SU-DHL-6 (cell line): Measurements from ENCODE around the gene RNF150.

Source experiments
- H2AFZ ChIP-seq: fragments of 200-600 bp; sonication (generic); 2 replicates; pipeline ENCODE4 v1.6.1; 2014; ENCODE audit warnings: low read depth, mild to moderate bottlenecking, moderate library complexity, mixed read lengths, antibody characterized with exemption, low read length; ENCODE audit not compliant: severe bottlenecking
- H3F3A ChIP-seq: fragments of 200-600 bp; shearing (Covaris generic); 2 replicates; pipeline ENCODE4 v1.6.0; 2016; ENCODE audit warnings: antibody characterized with exemption, mild to moderate bottlenecking; ENCODE audit not compliant: insufficient read depth
- H3K27ac ChIP-seq: fragments of 200-600 bp; sonication (generic); 2 replicates; pipeline ENCODE4 v1.5.1; 2016; ENCODE audit warnings: low read depth, mild to moderate bottlenecking, low read length, moderate library complexity, mixed read lengths
- H3K27me3 ChIP-seq: fragments of 200-600 bp; sonication (generic), shearing (Covaris generic); 2 replicates; pipeline ENCODE4 v1.6.0; 2014; ENCODE audit warnings: mild to moderate bottlenecking, low read length
- H3K36me3 ChIP-seq: fragments of 200-600 bp; sonication (generic); 2 replicates; pipeline ENCODE4 v1.6.1; 2014; ENCODE audit warnings: mild to moderate bottlenecking, low read length, mixed read lengths
- H3K4me2 ChIP-seq: fragments of 300-600, 200-600 bp; shearing (Covaris generic), sonication (generic); 2 replicates; pipeline ENCODE4 v1.6.0; 2014; ENCODE audit warnings: low read length, low read depth, mild to moderate bottlenecking; ENCODE audit not compliant: poor library complexity, severe bottlenecking
- H3K4me3 ChIP-seq: fragments of 200-600 bp; sonication (generic); 2 replicates; pipeline ENCODE4 v1.5.1; 2014; ENCODE audit warnings: antibody characterized with exemption, low read length, mild to moderate bottlenecking, mixed read lengths; ENCODE audit not compliant: insufficient read depth, poor library complexity, severe bottlenecking
- H3K79me2 ChIP-seq: fragments of 200-600 bp; sonication (generic); 2 replicates; pipeline ENCODE4 v1.6.1; 2014; ENCODE audit warnings: mild to moderate bottlenecking, low read length, moderate library complexity; ENCODE audit not compliant: insufficient read depth
- H3K9ac ChIP-seq: fragments of 200-600 bp; sonication (generic); 2 replicates; pipeline ENCODE4 v1.7.0; 2014; ENCODE audit warnings: mild to moderate bottlenecking, low read length
- H3K9me2 ChIP-seq: fragments of 200-600 bp; sonication (generic); replicated peaks from 2 replicates; pipeline ENCODE4 v1.6.1; 2014; ENCODE audit warnings: low read length; ENCODE audit not compliant: insufficient read depth
- H3K9me3 ChIP-seq: fragments of 200-600 bp; sonication (generic); 2 replicates; pipeline ENCODE4 v1.6.1; 2014; ENCODE audit warnings: low read length, mixed read lengths; ENCODE audit not compliant: insufficient read depth
- H4K20me1 ChIP-seq: fragments of 200-600 bp; sonication (generic); 2 replicates; pipeline ENCODE4 v1.6.1; 2014; ENCODE audit warnings: low read depth, mild to moderate bottlenecking, antibody characterized with exemption, low read length, moderate library complexity, mixed read lengths
- EZH2phosphoT487 ChIP-seq: fragments of 200-600 bp; sonication (generic), shearing (Covaris generic); conservative IDR thresholded peaks from 2 replicates; pipeline ENCODE4 v1.6.1; 2018; ENCODE audit warnings: mild to moderate bottlenecking, antibody characterized with exemption, low read length, moderate library complexity, mixed read lengths
- TF ChIP-seq, protein P1 (sequence below): fragments of 200-600 bp; sonication (generic); IDR thresholded peaks from one replicate; pipeline ENCODE4 v1.5.1; 2017; ENCODE audit warnings: antibody characterized with exemption, mild to moderate bottlenecking, low read length, moderate library complexity; ENCODE audit not compliant: insufficient read depth, poor library complexity, severe bottlenecking

The RNF150 gene

DNA sequence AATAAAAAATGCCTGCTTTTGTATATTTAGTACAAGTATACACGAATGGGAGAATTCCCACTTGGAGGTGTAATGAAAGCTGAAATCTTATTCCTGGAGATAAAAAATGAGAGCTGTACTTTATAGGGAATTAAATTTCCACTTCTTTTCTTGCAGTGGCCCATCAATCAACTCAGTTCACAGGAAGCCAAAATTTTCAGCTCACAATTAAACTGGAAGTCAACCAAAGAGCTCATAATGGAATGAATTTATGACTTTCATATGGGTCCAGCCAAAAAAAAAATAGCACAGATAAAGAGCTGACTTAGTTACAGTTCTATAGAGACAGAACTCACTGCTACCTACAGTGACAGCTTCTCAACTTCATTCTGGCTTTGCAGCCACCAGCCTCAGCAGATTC lies 261.9 kb downstream of the RNF150 start:
- H3F3A ChIP-seq, result no peaks in the 10 kb centered on the region
- no peak overlapping the region for H3K27ac ChIP-seq
- H4K20me1 ChIP-seq, result no peaks in the 10 kb centered on the region
- no peaks in the 10 kb centered on the region for H3K9me2 ChIP-seq
- H3K9me3 ChIP-seq, result no peaks in the 10 kb centered on the region
- H3K36me3 ChIP-seq, result no peaks in the 10 kb centered on the region
- TF ChIP-seq, protein P1, sequence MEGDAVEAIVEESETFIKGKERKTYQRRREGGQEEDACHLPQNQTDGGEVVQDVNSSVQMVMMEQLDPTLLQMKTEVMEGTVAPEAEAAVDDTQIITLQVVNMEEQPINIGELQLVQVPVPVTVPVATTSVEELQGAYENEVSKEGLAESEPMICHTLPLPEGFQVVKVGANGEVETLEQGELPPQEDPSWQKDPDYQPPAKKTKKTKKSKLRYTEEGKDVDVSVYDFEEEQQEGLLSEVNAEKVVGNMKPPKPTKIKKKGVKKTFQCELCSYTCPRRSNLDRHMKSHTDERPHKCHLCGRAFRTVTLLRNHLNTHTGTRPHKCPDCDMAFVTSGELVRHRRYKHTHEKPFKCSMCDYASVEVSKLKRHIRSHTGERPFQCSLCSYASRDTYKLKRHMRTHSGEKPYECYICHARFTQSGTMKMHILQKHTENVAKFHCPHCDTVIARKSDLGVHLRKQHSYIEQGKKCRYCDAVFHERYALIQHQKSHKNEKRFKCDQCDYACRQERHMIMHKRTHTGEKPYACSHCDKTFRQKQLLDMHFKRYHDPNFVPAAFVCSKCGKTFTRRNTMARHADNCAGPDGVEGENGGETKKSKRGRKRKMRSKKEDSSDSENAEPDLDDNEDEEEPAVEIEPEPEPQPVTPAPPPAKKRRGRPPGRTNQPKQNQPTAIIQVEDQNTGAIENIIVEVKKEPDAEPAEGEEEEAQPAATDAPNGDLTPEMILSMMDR, result no peak
- TF ChIP-seq EZH2phosphoT487, result no peak
- no peak overlapping the region for H3K9ac ChIP-seq
- H3K4me2 ChIP-seq, result no peak overlapping the region
- H3K4me3 ChIP-seq, result no peak overlapping the region
- H3K27me3 ChIP-seq, result no peaks in the 10 kb centered on the region
- no peaks in the 10 kb centered on the region for H3K79me2 ChIP-seq
- no peak overlapping the region for H2AFZ ChIP-seq

DNA sequence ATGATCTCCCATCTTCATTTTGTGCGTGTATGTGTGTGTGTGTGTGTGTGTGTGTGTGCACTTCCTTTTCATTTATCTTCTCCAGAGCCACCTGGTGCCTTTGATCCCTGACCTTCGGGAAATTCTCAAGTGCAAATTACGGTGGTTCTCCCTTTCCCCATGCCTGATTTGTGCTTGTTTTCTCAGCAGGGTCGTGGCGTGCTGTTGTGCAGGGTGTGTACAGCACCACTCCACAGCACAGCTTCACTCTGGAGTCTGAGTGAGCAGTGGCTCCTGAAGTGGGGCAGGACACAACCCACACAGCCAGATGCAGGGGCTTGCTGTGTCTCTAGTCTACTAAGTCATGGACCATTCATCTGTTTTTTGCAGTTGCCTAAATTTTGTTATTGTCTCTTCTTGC lies 262.8 kb downstream of the RNF150 start:
- Histone ChIP-seq H3K27me3 (no peaks in the 10 kb centered on the region), H3K9ac (no peak overlapping the region), H2AFZ (no peak overlapping the region), H3F3A (no peaks in the 10 kb centered on the region), H3K9me2 (no peaks in the 10 kb centered on the region), H3K4me3 (no peak overlapping the region), H3K9me3 (no peaks in the 10 kb centered on the region), H3K79me2 (no peaks in the 10 kb centered on the region), H3K27ac (no peak overlapping the region), H3K4me2 (no peak overlapping the region), H4K20me1 (no peaks in the 10 kb centered on the region), H3K36me3 (no peaks in the 10 kb centered on the region)
- no peak for TF ChIP-seq EZH2phosphoT487
- TF ChIP-seq, protein P1, result no peak

DNA sequence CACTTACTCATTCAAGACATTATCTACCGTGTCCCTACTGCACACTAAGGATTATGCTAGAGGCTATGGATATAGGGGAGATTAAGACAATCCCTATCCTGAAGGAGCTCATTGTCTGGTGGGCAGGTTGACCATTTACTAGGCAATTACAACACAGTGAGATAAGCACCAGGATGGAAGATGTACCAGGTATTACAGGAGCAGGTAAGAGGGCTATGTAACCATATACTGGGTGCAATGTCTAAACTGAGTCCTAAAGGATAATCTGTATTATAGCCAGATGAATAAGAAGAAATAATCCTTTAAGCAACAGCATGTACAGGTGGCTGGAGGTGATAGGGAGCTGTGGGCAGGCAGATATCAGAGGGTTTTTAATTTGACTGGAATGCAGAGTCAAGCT lies 263.8 kb downstream of the RNF150 start:
- no peaks in the 10 kb centered on the region for H4K20me1 ChIP-seq
- no peaks in the 10 kb centered on the region for H3K9me2 ChIP-seq
- no peak overlapping the region for H3K27ac ChIP-seq
- H3K4me2 ChIP-seq, result no peak overlapping the region
- no peaks in the 10 kb centered on the region for H3K79me2 ChIP-seq
- no peak overlapping the region for H3K9ac ChIP-seq
- H3K9me3 ChIP-seq, result no peaks in the 10 kb centered on the region
- TF ChIP-seq, protein P1, result no peak
- no peak for TF ChIP-seq EZH2phosphoT487
- H3F3A ChIP-seq, result no peaks in the 10 kb centered on the region
- no peak overlapping the region for H3K4me3 ChIP-seq
- no peaks in the 10 kb centered on the region for H3K36me3 ChIP-seq
- H3K27me3 ChIP-seq, result no peaks in the 10 kb centered on the region
- no peak overlapping the region for H2AFZ ChIP-seq
